Endothelial cell of umbilical vein (primary cell): ENCODE results near the gene MAP4K3. TPM values are rescaled to one million over a fixed set of nuclear protein-coding genes. Genes with fewer than 3 reads are reported as not detected.

Source experiments
- BruUV-seq: library from RNA; stranded (reverse); fragments of 400-500 nt; replicated peaks from 2 replicates; lab custom pipeline; 2021; lab: Mats Ljungman, UMichigan
- CTCF ChIA-PET: fragments of 300-600, 350-600 bp; sonication (Branson Sonifier 250); formaldehyde crosslinking; loops from one replicate; lab custom pipeline; 2021; ENCODE audit warnings: antibody characterized with exemption, inconsistent platforms; lab: Charles Lee
- POLR2A ChIA-PET: fragments of 300-600, 350-600 bp; sonication (Branson Sonifier 250); formaldehyde crosslinking; loops from one replicate; lab custom pipeline; 2021; ENCODE audit warnings: antibody characterized with exemption, inconsistent platforms; lab: Charles Lee
- DNase-seq: peaks from one replicate; pipeline ENCODE4 v3.0.0-alpha.2; 2011; ENCODE audit warnings: low read depth, low spot score
- FAIRE-seq: peaks from 2 replicates; lab custom pipeline; 2011; peaks lifted over from hg19 to GRCh38; lab: Jason Lieb, UNC
- H2AFZ ChIP-seq: 2 replicates; pipeline ENCODE4 v1.6.0; 2012; ENCODE audit warnings: low read depth, low read length, control low read depth, inconsistent platforms
- H3K27ac ChIP-seq: 2 replicates; pipeline ENCODE4 v1.5.1; 2011; ENCODE audit warnings: low read depth, mild to moderate bottlenecking, control low read depth, low read length, moderate library complexity; ENCODE audit not compliant: insufficient read depth
- H3K27me3 ChIP-seq, 2 experiments: 2 replicates each; pipeline versions ENCODE4 v1.6.0 to v1.6.1; 2011; ENCODE audit warnings: low read length in 2 of 2, mixed read lengths in 1 of 2; ENCODE audit not compliant: control insufficient read depth in 2 of 2, insufficient read depth in 2 of 2
- H3K36me3 ChIP-seq, 2 experiments: 2 replicates in 1 of 2; 3 replicates in 1 of 2; pipeline ENCODE4 v1.5.1; 2011; ENCODE audit warnings: low read length in 2 of 2, mild to moderate bottlenecking in 1 of 2, moderate library complexity in 1 of 2; ENCODE audit not compliant: control insufficient read depth in 2 of 2, insufficient read depth in 2 of 2; ENCODE audit errors: extremely low read depth in 1 of 2
- H3K4me1 ChIP-seq: 3 replicates; pipeline ENCODE4 v1.5.1; 2011; ENCODE audit warnings: mild to moderate bottlenecking, low read length; ENCODE audit not compliant: control insufficient read depth, insufficient read depth; ENCODE audit errors: extremely low read depth
- H3K4me2 ChIP-seq: 2 replicates; pipeline ENCODE4 v1.6.1; 2011; ENCODE audit warnings: low read length, control low read depth, mixed read lengths; ENCODE audit not compliant: insufficient read depth
- H3K4me3 ChIP-seq, 3 experiments: fragments of 200-600 bp in 1 of 3; sonication (generic), shearing (Covaris generic) in 1 of 3; replicated peaks in 1 of 3; 2 replicates each; pipeline ENCODE4 v1.5.1; 2011 to 2016; ENCODE audit warnings: control low read depth in 3 of 3, low read length in 3 of 3, mild to moderate bottlenecking in 2 of 3, inconsistent platforms in 1 of 3, low read depth in 1 of 3, moderate library complexity in 1 of 3; ENCODE audit not compliant: insufficient read depth in 1 of 3
- H3K79me2 ChIP-seq: 2 replicates; pipeline ENCODE4 v1.6.0; 2012; ENCODE audit warnings: low read length, inconsistent platforms; ENCODE audit not compliant: control insufficient read depth, insufficient read depth
- H3K9ac ChIP-seq: replicated peaks from 2 replicates; pipeline ENCODE3; 2011; ENCODE audit warnings: low read length, control low read depth; ENCODE audit not compliant: insufficient read depth; ENCODE audit errors: extremely low read depth
- H3K9me1 ChIP-seq: replicated peaks from 3 replicates; pipeline ENCODE4 v1.6.0; 2011; ENCODE audit warnings: mild to moderate bottlenecking, low read length; ENCODE audit not compliant: control insufficient read depth, insufficient read depth; ENCODE audit errors: extremely low read depth
- H3K9me3 ChIP-seq: replicated peaks from 2 replicates; pipeline ENCODE4 v1.5.1; 2012; ENCODE audit warnings: low read length, inconsistent platforms; ENCODE audit not compliant: control insufficient read depth, insufficient read depth
- H4K20me1 ChIP-seq: replicated peaks from 2 replicates; pipeline ENCODE3; 2011; ENCODE audit warnings: mild to moderate bottlenecking, low read length; ENCODE audit not compliant: control insufficient read depth, insufficient read depth; ENCODE audit errors: extremely low read depth
- CTCF ChIP-seq, 2 donors: IDR thresholded peaks; 1 replicate in 1 of 2; 2 replicates in 1 of 2; pipeline ENCODE4 v1.5.1; 2011; ENCODE audit warnings: low read length in 2 of 2, mild to moderate bottlenecking in 2 of 2, moderate library complexity in 2 of 2, control low read depth in 1 of 2, inconsistent platforms in 1 of 2, low read depth in 1 of 2; ENCODE audit not compliant: insufficient read depth in 1 of 2; ENCODE audit errors: extremely low read depth in 1 of 2
- EZH2 ChIP-seq: IDR thresholded peaks from 2 replicates; pipeline ENCODE4 v1.6.1; 2012; ENCODE audit warnings: borderline replicate concordance, low read depth, mild to moderate bottlenecking, moderate library complexity, low read length, inconsistent platforms; ENCODE audit not compliant: severe bottlenecking
- FOS ChIP-seq: IDR thresholded peaks from 2 replicates; pipeline ENCODE4 v1.6.1; 2011; ENCODE audit warnings: mild to moderate bottlenecking, low read length, moderate library complexity, borderline replicate concordance; ENCODE audit not compliant: insufficient read depth
- GATA2 ChIP-seq: IDR thresholded peaks from 2 replicates; pipeline ENCODE4 v1.7.0; 2011; ENCODE audit warnings: low read depth, mild to moderate bottlenecking, moderate library complexity, mixed read lengths, low read length; ENCODE audit not compliant: insufficient read length, insufficient read depth
- JUN ChIP-seq: IDR thresholded peaks from 2 replicates; pipeline ENCODE4 v1.6.1; 2011; ENCODE audit warnings: borderline replicate concordance, low read depth; ENCODE audit not compliant: insufficient read length, insufficient read depth
- MAX ChIP-seq: IDR thresholded peaks from 2 replicates; pipeline ENCODE4 v1.6.1; 2011; ENCODE audit not compliant: insufficient read depth, insufficient read length
- MYC ChIP-seq: IDR thresholded peaks from one replicate; pipeline ENCODE4 v1.6.1; 2011; ENCODE audit warnings: mild to moderate bottlenecking, low read depth, low read length
- POLR2A ChIP-seq: IDR thresholded peaks from 2 replicates; pipeline ENCODE4 v1.6.1; 2012; ENCODE audit warnings: low read depth, mild to moderate bottlenecking, control low read depth, low read length
- POLR2AphosphoS5 ChIP-seq: IDR thresholded peaks from 2 replicates; pipeline ENCODE4 v1.6.1; 2012; ENCODE audit warnings: low read depth, mild to moderate bottlenecking, control low read depth, low read length, moderate library complexity; ENCODE audit not compliant: insufficient read depth
- dilution Hi-C: fragments of 300-500 bp; cut with MboI; formaldehyde crosslinking; loops from one replicate; pipeline ENCODE4 v1.15.0; 2019; ENCODE audit warnings: low sequenced_read_pairs; ENCODE audit not compliant: extremely low pct_ligation_motif_present
- intact Hi-C: fragments of 100-400 bp; cut with micrococcal nuclease; formaldehyde crosslinking; loops from one replicate; pipeline ENCODE4 v1.10.0; 2022
- polyA plus RNA-seq, 4 experiments: library from polyadenylated mRNA; depleted of rRNA in 3 of 4; stranded (reverse) in 3 of 4; unstranded in 1 of 4; fragments of >200 nt; gene quantifications; 2 replicates each; pipeline versions ENCODE4 v1.2.1 to v1.2.3, GENCODE V29; 2011 to 2012; ENCODE audit warnings: missing spikeins in 1 of 4
- total RNA-seq: library from RNA; stranded (reverse); gene quantifications from 2 replicates; pipeline ENCODE4 v1.2.3, GENCODE V29; 2021

MAP4K3 gene
- total and polyA plus RNA-seq, 2 donors (not counting 3 experiments of a cell fraction or from before 2014, with no cell fraction given), result 8.0 to 45.9 TPM

- Histone ChIP-seq H3K79me2 (peaks cover 21% of the 10 kb centered on the region), H3K27me3 (no peaks in the 10 kb centered on the region), H3K4me2 (no peak overlapping the region), H2AFZ (no peak overlapping the region), H3K4me3 (no peak overlapping the region), H3K36me3 (peaks cover 0 to 2% of the 10 kb centered on the region in 2 experiments), H3K27ac (no peak overlapping the region), H3K9me1 (no peaks in the 10 kb centered on the region), H3K4me1 (peaks cover 11% of the 10 kb centered on the region), H4K20me1 (no peaks in the 10 kb centered on the region), H3K9me3 (no peaks in the 10 kb centered on the region), H3K9ac (no peak overlapping the region)
- intact Hi-C loops (loop anchor here (1.0 to 5.0 kb wide), 5 partner anchors 58 to 351 kb away; partner anchors contain the start of gene MAP4K3), dilution Hi-C loops (no loop called here)
- ChIA-PET CTCF (interaction anchor here (0.8 to 6.4 kb wide), 39 partner anchors 8 to 351 kb away, joined by 3 to 129 read pairs (median 6); partner anchors contain the start of gene MAP4K3), POLR2A (no interaction called here)
- no peak for DNase-seq
- TF ChIP-seq MYC (no peak), POLR2AphosphoS5 (no peak), CTCF (IDR thresholded peaks at IDR 0.05; ENCODE audit: extremely low read depth in 1 of 2, insufficient read depth in 1 of 2, low read depth in 1 of 2, low read length in 2 of 2) (no peak), MAX (no peak), GATA2 (no peak), POLR2A (no peak), FOS (no peak), JUN (no peak), EZH2 (no peak)
- FAIRE-seq, result no peak
- BruUV-seq, result no TSS peak
Observed at GRCh38 chr2:39378968-39379367, 58.1 kb downstream of the MAP4K3 start.
